K562 (cell line): Measurements from ENCODE around the gene MYO1H. TPM values are rescaled to one million over a fixed set of nuclear protein-coding genes. Genes with fewer than 3 reads are reported as not detected.

Experiments used
- ATAC-seq: fragments of 200-7000 bp; cut with Tn5 transposase; 3 replicates; pipeline ENCODE4 v1.9.1; 2020; ENCODE audit warnings: moderate library complexity
- BruUV-seq: library from RNA; stranded (reverse); fragments of 400-500 nt; replicated peaks from 2 replicates; lab custom pipeline; 2021; lab: Mats Ljungman, UMichigan
- CTCF ChIA-PET: fragments of 300-600 bp; formaldehyde crosslinking; extraction: SDS; loops from one replicate; lab custom pipeline; 2021; ENCODE audit warnings: low intra/inter-chr PET ratio; lab: Yijun Ruan, JAX
- POLR2A ChIA-PET: fragments of 300-600, 350-650 bp; sonication (Branson Sonifier 250); formaldehyde crosslinking; extraction: SDS; loops from one replicate; lab custom pipeline; 2021; ENCODE audit warnings: antibody characterized with exemption, inconsistent platforms; lab: Yijun Ruan, JAX
- DNase-seq, 4 experiments: peaks; one replicate each; pipeline versions ENCODE4 v3.0.0 to v3.0.0-alpha.2; 2011 to 2018; ENCODE audit warnings: low spot score in 3 of 4, mixed read lengths in 3 of 4; ENCODE audit errors: extremely low read depth in 1 of 4
- FAIRE-seq: peaks from 2 replicates; lab custom pipeline; 2011; peaks lifted over from hg19 to GRCh38; lab: Jason Lieb, UNC
- H2AFZ ChIP-seq: 2 replicates; pipeline ENCODE4 v1.6.0; 2011; ENCODE audit warnings: low read depth, low read length, control low read depth, inconsistent platforms
- H3K27ac ChIP-seq: fragments of 200-600 bp; 3 replicates; pipeline ENCODE4 v1.8.0; 2011; ENCODE audit warnings: low read depth, mild to moderate bottlenecking, control low read depth, inconsistent platforms, low read length, moderate library complexity, mixed read lengths; ENCODE audit errors: extremely low read depth
- H3K27me3 ChIP-seq, 2 experiments: fragments of 300-600 bp in 1 of 2; 2 replicates in 1 of 2; 3 replicates in 1 of 2; pipeline versions ENCODE4 v1.6.0 to v1.8.0; 2011; ENCODE audit warnings: inconsistent platforms in 2 of 2, low read length in 2 of 2, mild to moderate bottlenecking in 1 of 2, mixed read lengths in 1 of 2, moderate library complexity in 1 of 2; ENCODE audit not compliant: control insufficient read depth in 2 of 2, insufficient read depth in 2 of 2
- H3K36me3 ChIP-seq: fragments of 300-600 bp; 3 replicates; pipeline ENCODE4 v1.8.0; 2011; ENCODE audit warnings: mild to moderate bottlenecking, low read length, inconsistent platforms; ENCODE audit not compliant: control insufficient read depth, insufficient read depth
- H3K4me1 ChIP-seq, 2 experiments: fragments of 200-600 bp in 1 of 2; replicated peaks in 1 of 2; 2 replicates in 1 of 2; 3 replicates in 1 of 2; pipeline versions ENCODE4 v1.5.1 to v1.8.0; 2011; ENCODE audit warnings: inconsistent platforms in 2 of 2, low read length in 2 of 2, mild to moderate bottlenecking in 1 of 2, mixed read lengths in 1 of 2, moderate library complexity in 1 of 2; ENCODE audit not compliant: control insufficient read depth in 2 of 2, insufficient read depth in 2 of 2
- H3K4me2 ChIP-seq: 2 replicates; pipeline ENCODE4 v1.6.1; 2011; ENCODE audit warnings: low read length, control low read depth, inconsistent platforms, mixed read lengths; ENCODE audit not compliant: insufficient read depth
- H3K4me3 ChIP-seq: fragments of 200-600 bp; sonication (generic), shearing (Covaris generic); 2 replicates; pipeline ENCODE4 v1.5.1; 2016; ENCODE audit warnings: control low read depth, inconsistent platforms
- H3K79me2 ChIP-seq: fragments of 200-600 bp; 3 replicates; pipeline ENCODE4 v1.8.0; 2011; ENCODE audit warnings: low read length, inconsistent platforms; ENCODE audit not compliant: control insufficient read depth, insufficient read depth
- H3K9ac ChIP-seq, 2 experiments: 2 replicates each; pipeline versions ENCODE4 v1.6.0 to v1.6.1; 2011; ENCODE audit warnings: low read depth in 2 of 2, low read length in 2 of 2, control low read depth in 1 of 2, inconsistent platforms in 1 of 2, mild to moderate bottlenecking in 1 of 2, mixed read lengths in 1 of 2; ENCODE audit not compliant: insufficient read depth in 1 of 2
- H3K9me1 ChIP-seq: one replicate; pipeline ENCODE4 v1.6.0; 2011; ENCODE audit warnings: inconsistent platforms, mild to moderate bottlenecking, low read length, moderate library complexity; ENCODE audit not compliant: control insufficient read depth, insufficient read depth
- H3K9me3 ChIP-seq: replicated peaks from 2 replicates; pipeline ENCODE4 v1.5.1; 2011; ENCODE audit warnings: low read depth, low read length, inconsistent platforms; ENCODE audit not compliant: control insufficient read depth, insufficient read depth
- H4K20me1 ChIP-seq: replicated peaks from 2 replicates; pipeline ENCODE4 v1.6.1; 2011; ENCODE audit warnings: low read length, inconsistent platforms, mixed read lengths; ENCODE audit not compliant: control insufficient read depth, insufficient read depth
- ARID2 ChIP-seq: fragments of 450-650 bp; IDR thresholded peaks from 2 replicates; pipeline ENCODE4 v1.6.1; 2017; ENCODE audit warnings: antibody characterized with exemption, mild to moderate bottlenecking
- ELF2 ChIP-seq: fragments of 250-450 bp; sonication (Bioruptor Pico); IDR thresholded peaks from 2 replicates; pipeline ENCODE4 v1.5.0; 2021; ENCODE audit warnings: mild to moderate bottlenecking
- ESRRA ChIP-seq: fragments of 450-650 bp; IDR thresholded peaks from 2 replicates; pipeline ENCODE4 v1.6.1; 2014; ENCODE audit warnings: low read depth, mild to moderate bottlenecking, moderate library complexity, borderline replicate concordance
- ZBTB1 ChIP-seq: sonication (generic); formaldehyde crosslinking; IDR thresholded peaks from 2 replicates; pipeline ENCODE4 v1.8.1; 2023; ENCODE audit warnings: missing genetic modification reagents, low read depth, mild to moderate bottlenecking, borderline replicate concordance
- ZBTB12 ChIP-seq: fragments of 250-450 bp; sonication (Bioruptor Pico); IDR thresholded peaks from 2 replicates; pipeline ENCODE4 v1.4.0; 2020
- ZNF316 ChIP-seq: fragments of 450-650 bp; IDR thresholded peaks from 2 replicates; pipeline ENCODE4 v1.6.1; 2016
- ZNF561 ChIP-seq: fragments of 450-650 bp; formaldehyde crosslinking; conservative IDR thresholded peaks from 2 replicates; pipeline ENCODE4 v1.4.0; 2020; ENCODE audit warnings: mild to moderate bottlenecking, moderate library complexity
- ZNF696 ChIP-seq: fragments of 250-450 bp; sonication (Bioruptor Pico); conservative IDR thresholded peaks from 2 replicates; pipeline ENCODE4 v1.4.0; 2020; ENCODE audit warnings: mild to moderate bottlenecking, moderate library complexity
- ZNF780A ChIP-seq: fragments of 250-450 bp; sonication (Bioruptor Pico); IDR thresholded peaks from 2 replicates; pipeline ENCODE4 v1.5.0; 2021; ENCODE audit warnings: mild to moderate bottlenecking
- WGBS: fragments of 100-300 bp; shearing (Covaris generic); methylation state at CpG from one replicate; pipeline ENCODE4 v1.1.6; 2016; ENCODE audit warnings: low coverage, mixed read lengths; ENCODE audit not compliant: insufficient coverage; ENCODE audit errors: missing lambda C conversion rate; 5-methylcytosine and 5-hydroxymethylcytosine counted together
- in situ Hi-C: fragments of 300-500 bp; cut with MboI; formaldehyde crosslinking; loops from 4 replicates; pipeline ENCODE4 v1.15.0; 2018; ENCODE audit warnings: inconsistent platforms, mixed read lengths
- intact Hi-C: fragments of 100-400 bp; cut with micrococcal nuclease; formaldehyde crosslinking; loops from 2 replicates; pipeline ENCODE4 v1.14.2; 2022
- polyA plus RNA-seq, 8 experiments: library from polyadenylated mRNA; depleted of rRNA in 4 of 8; stranded (reverse) in 5 of 8; unstranded in 3 of 8; fragments of >200 nt; fragmentation: Nextera tagmentation in 2 of 8; fragmentation: Illumina TruSeq in 1 of 8; extraction: Ambion mirVana in 2 of 8; extraction: Trizol in 1 of 8; gene quantifications; 2 replicates each; pipeline versions ENCODE4 v1.2.1 to v1.2.3, GENCODE V29; 2011 to 2014; ENCODE audit warnings: inconsistent platforms in 1 of 8, missing spikeins in 1 of 8
- total RNA-seq, 7 experiments: library from RNA; depleted of rRNA in 6 of 7; stranded (reverse); fragments of >200 nt in 6 of 7; fragmentation: Illumina TruSeq in 2 of 7; extraction: Trizol in 2 of 7; gene quantifications; 2 replicates each; pipeline versions ENCODE4 v1.2.1 to v1.2.3, GENCODE V29; 2011 to 2021; ENCODE audit warnings: low replicate concordance in 1 of 7

Gene MYO1H
- total and polyA plus RNA-seq, 9 of the 15 experiments (the other 6 are each of a cell fraction or from before 2014, with no cell fraction given): not detected

DNA sequence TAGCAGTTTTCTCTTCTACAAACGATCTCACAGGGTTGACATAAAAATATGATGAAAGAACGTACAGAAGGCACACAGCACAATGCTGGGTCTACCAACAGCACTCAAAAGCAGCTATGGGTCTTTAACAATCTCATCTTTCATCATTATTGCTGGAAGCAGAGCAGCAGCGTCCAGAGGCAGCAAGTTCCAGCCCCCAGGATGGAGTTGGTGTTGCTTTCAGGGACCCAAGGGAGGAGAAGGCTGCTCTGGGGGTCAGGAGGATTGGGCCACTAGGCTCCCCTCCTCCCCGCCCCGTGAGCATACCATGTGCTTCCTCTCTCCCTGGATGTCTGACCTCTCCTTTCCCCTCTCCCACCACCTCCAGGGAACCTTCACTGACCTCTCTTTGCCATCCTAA lies 116.1 kb downstream of the MYO1H start:
- CTCF ChIA-PET: no interaction called here
- FAIRE-seq: no peak
- WGBS: 56% methylated on average over 3 of the region's 5 CpGs

DNA sequence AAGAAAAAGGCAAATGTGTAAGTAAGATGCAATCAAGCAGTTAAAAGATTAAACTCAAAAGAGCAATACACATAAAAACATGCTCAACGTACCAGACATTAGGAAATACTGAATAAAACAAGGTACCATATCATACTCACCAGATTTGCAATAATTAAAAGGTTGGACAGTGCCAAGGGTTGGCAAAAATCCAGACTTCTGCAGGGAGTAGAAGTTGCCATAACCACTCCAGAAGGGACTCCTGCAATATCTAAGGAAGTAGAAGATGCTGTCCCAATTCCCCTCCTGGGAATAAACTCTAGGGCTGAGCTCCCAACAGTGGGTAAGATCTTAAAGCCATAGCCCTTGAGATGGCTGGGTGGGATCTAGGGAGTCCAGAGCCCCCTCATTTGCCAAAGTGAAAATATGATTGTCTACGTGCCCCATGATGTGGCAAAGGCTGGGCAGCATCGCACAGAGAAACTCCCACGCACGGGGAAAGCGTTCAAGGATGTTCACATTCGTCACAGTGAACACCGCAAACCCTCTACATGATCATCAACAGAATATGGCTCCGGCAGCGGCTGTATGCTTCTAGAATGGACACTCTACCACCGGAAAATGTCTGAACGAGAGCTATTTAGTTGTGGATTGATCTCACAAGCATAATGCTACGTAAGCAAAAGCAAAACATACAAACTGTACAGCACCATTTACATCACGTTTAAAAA lies 117.1 kb downstream of the MYO1H start:
- no peaks in the 10 kb centered on the region for H3K9me1 ChIP-seq
- peaks cover 18% of the 10 kb centered on the region; the same call in 1 of the 2 replicates for H4K20me1 ChIP-seq
- H2AFZ ChIP-seq: no peak overlapping the region
- H3K9me3 ChIP-seq: no peaks in the 10 kb centered on the region
- POLR2A ChIA-PET: interaction anchor here (1.0 to 2.4 kb wide), 3 partner anchors 9 to 14 kb away, joined by 3 to 9 read pairs (median 5); partner anchors contain the start of genes KCTD10 and UBE3B
- no peak overlapping the region for H3K4me3 ChIP-seq
- peaks cover 47% of the 10 kb centered on the region; the same call in 2 of the 3 replicates for H3K36me3 ChIP-seq
- peaks cover 50% of the 10 kb centered on the region for H3K79me2 ChIP-seq
- BruUV-seq: no TSS peak
- no peaks in the 10 kb centered on the region for H3K27me3 ChIP-seq
- no peak for ATAC-seq
- intact Hi-C loops (no loop called here), in situ Hi-C loops (no loop called here)
- no peak overlapping the region for H3K27ac ChIP-seq
- no peak overlapping the region for H3K4me2 ChIP-seq
- DNase-seq: no peak
- peaks cover 40 to 44% of the 10 kb centered on the region in 2 experiments for H3K4me1 ChIP-seq
- 86% methylated on average over 14 of the region's 14 CpGs for WGBS
- H3K9ac ChIP-seq: no peak overlapping the region
- CTCF ChIA-PET: no interaction called here
- TF ChIP-seq ARID2: no peak
- TF ChIP-seq ZNF316: peak; percentile 19; the same call in 1 of the 2 replicates
- no peak for TF ChIP-seq ZBTB12
- no peak for TF ChIP-seq ESRRA
- FAIRE-seq: no peak

More for the DNA sequence above, 116.1 kb downstream of the MYO1H start:
- peak overlapping the region in 1 of 2 experiments; percentile 63; a peak in 1 of 4 replicates for H3K9ac ChIP-seq
- no peaks in the 10 kb centered on the region for H3K9me3 ChIP-seq
- H3K4me2 ChIP-seq: no peak overlapping the region
- H3K27me3 ChIP-seq: no peaks in the 10 kb centered on the region
- H3K79me2 ChIP-seq: peaks cover 55% of the 10 kb centered on the region
- no peak overlapping the region for H3K4me3 ChIP-seq
- in situ Hi-C loops: no loop called here
- H3K27ac ChIP-seq: no peak overlapping the region
- H3K9me1 ChIP-seq: no peaks in the 10 kb centered on the region
- TF ChIP-seq ZNF780A (CRISPR knock-in tag): no peak
- TF ChIP-seq ZNF561: no peak
- TF ChIP-seq ZBTB1: no peak
- TF ChIP-seq ZNF696: no peak
- no peak for TF ChIP-seq ELF2 (CRISPR knock-in tag)
- no peak overlapping the region for H2AFZ ChIP-seq
- BruUV-seq: no TSS peak
- intact Hi-C loops: no loop called here
- H4K20me1 ChIP-seq: peaks cover 14% of the 10 kb centered on the region; the same call in 1 of the 2 replicates
- no peak for DNase-seq
- no peak for ATAC-seq
- POLR2A ChIA-PET: interaction anchor here (0.8 to 2.4 kb wide), 3 partner anchors 10 to 28 kb away, joined by 3 to 9 read pairs (median 4); no protein-coding TSS in a partner anchor
- peaks cover 38 to 40% of the 10 kb centered on the region in 2 experiments for H3K4me1 ChIP-seq
- peaks cover 44% of the 10 kb centered on the region; the same call in 2 of the 3 replicates for H3K36me3 ChIP-seq
